ENCODE results near the gene SINHCAF. TPM values are rescaled to one million over a fixed set of nuclear protein-coding genes. Genes with fewer than 3 reads are reported as not detected.

SINHCAF gene
- total RNA-seq, 2 donors from 2014 or later, result 24.4 to 34.5 TPM

DNA sequence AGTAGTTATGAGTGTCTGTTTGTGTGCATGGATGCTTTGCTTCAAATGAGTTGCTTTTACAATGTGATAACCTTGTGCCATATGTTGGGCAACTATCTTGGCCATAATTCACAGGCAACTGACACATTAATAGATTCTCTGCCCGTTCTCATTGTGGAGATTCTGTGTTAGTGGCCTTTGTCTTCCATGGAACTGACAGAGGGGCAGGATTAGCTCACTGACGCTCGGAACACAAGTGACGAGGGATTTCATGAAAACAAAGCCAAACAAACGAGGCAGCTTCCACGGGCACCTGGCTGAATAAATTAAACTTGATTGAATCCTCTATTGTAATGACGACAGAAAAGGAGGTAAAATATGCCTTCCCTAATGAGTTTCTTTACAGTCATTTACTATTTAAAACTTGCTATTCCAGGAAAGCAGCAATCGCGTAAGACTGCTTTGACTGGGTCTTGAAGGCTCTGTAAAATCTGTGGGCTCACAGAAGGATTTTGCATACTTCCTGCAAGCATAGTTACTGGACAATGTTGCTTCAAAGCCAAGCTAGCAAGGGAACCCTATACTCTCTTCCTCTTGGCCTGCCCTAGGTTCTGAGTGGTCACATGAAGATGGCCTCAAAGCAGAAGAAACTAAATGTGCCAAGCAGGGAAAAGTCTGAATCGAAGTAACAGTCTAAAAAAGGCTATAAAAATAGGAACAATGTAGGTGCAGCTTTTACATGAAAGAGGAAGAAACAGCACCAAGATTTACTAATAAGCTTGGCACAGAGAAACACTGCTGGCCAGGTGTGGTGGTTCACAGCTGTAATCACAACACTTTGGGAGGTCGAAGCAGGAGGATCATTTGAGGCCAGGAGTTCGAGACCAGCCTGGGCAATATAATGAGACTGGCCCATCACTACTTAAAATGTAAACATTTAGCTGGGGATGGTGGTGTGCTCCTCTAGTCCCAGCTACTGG is 28.1 kb upstream of the SINHCAF start:
- H3K9me3 ChIP-seq, result no peaks in the 10 kb centered on the region
- ATAC-seq (no peak), DNase-seq (no peak)
- no peak overlapping the region for H3K27ac ChIP-seq
- no peaks in the 10 kb centered on the region for H3K36me3 ChIP-seq (replicated peaks in 1 of 2; ENCODE audit: insufficient read depth in 1 of 2, low read depth in 2 of 2)
- H3K27me3 ChIP-seq, result no peaks in the 10 kb centered on the region
- H3K4me1 ChIP-seq, result no peaks in the 10 kb centered on the region
- H3K4me3 ChIP-seq, result no peak overlapping the region
- WGBS, 2 donors, result 55 to 62% methylated on average over 12 of the region's 12 CpGs
- intact Hi-C loops (cut with DNase I), result no loop called here
- TF ChIP-seq, protein P1, sequence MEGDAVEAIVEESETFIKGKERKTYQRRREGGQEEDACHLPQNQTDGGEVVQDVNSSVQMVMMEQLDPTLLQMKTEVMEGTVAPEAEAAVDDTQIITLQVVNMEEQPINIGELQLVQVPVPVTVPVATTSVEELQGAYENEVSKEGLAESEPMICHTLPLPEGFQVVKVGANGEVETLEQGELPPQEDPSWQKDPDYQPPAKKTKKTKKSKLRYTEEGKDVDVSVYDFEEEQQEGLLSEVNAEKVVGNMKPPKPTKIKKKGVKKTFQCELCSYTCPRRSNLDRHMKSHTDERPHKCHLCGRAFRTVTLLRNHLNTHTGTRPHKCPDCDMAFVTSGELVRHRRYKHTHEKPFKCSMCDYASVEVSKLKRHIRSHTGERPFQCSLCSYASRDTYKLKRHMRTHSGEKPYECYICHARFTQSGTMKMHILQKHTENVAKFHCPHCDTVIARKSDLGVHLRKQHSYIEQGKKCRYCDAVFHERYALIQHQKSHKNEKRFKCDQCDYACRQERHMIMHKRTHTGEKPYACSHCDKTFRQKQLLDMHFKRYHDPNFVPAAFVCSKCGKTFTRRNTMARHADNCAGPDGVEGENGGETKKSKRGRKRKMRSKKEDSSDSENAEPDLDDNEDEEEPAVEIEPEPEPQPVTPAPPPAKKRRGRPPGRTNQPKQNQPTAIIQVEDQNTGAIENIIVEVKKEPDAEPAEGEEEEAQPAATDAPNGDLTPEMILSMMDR (IDR thresholded peaks at IDR 0.05), result no peak
- TF ChIP-seq POLR2A (IDR thresholded peaks at IDR 0.05), result no peak

DNA sequence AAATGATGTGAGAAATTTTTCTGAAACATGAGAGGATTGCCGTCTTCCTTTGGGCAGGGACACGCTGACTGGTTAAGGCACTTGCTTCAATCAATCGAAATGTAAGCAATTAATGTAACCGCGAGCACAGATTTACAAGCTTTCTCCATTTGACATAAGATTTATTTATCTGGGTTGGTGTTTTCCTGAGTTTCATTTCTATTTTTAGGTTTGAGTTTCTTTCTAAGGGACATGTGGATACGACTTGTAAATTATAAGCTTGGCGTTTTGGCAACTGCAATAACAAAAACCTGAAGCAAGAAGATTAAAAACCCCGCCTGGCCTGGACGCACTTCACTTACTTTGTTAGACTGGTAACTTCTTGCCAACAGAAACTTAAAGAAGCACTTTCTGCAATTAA is 20.3 kb upstream of the SINHCAF start:
- Histone ChIP-seq H3K36me3 (replicated peaks in 1 of 2; ENCODE audit: insufficient read depth in 1 of 2, low read depth in 2 of 2) (no peaks in the 10 kb centered on the region), H3K4me3 (no peak overlapping the region), H3K27me3 (no peaks in the 10 kb centered on the region), H3K27ac (no peak overlapping the region), H3K4me1 (no peaks in the 10 kb centered on the region), H3K9me3 (no peaks in the 10 kb centered on the region)
- TF ChIP-seq, protein P1 (IDR thresholded peaks at IDR 0.05), result no peak
- no peak for DNase-seq
- no peak for ATAC-seq
- WGBS, 2 donors, result 52 to 66% methylated on average over 9 of the region's 9 CpGs
- intact Hi-C loops (cut with DNase I), result no loop called here

DNA sequence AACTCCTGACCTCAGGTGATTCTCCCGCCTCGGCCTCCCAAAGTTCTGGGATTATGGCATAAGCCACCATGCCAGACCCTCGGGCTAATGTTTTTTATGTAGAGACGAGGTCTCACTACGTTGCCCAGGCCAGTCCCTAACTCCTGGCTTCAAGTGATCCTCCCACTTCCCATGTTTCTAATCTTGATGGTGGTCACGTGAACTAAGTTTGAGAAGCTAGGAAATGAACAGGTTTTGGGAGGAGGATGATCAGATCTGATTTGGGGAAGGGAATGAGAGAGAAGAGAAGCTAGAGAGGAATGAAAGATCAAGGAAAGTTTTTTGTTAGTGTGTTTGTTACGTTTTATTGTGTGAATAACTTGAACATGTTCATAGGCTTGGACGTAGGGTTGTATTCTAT is 17.2 kb upstream of the SINHCAF start:
- DNase-seq (no peak), ATAC-seq (no peak)
- intact Hi-C loops (cut with DNase I), result no loop called here
- Histone ChIP-seq H3K27ac (no peak overlapping the region), H3K4me3 (no peak overlapping the region), H3K27me3 (no peaks in the 10 kb centered on the region), H3K36me3 (replicated peaks in 1 of 2; ENCODE audit: insufficient read depth in 1 of 2, low read depth in 2 of 2) (no peaks in the 10 kb centered on the region), H3K9me3 (no peaks in the 10 kb centered on the region), H3K4me1 (no peaks in the 10 kb centered on the region)
- WGBS, 2 donors, result 76 to 79% methylated on average over 8 of the region's 8 CpGs
- TF ChIP-seq, protein P1 (IDR thresholded peaks at IDR 0.05), result no peak
- no peak for TF ChIP-seq POLR2A (IDR thresholded peaks at IDR 0.05)

DNA sequence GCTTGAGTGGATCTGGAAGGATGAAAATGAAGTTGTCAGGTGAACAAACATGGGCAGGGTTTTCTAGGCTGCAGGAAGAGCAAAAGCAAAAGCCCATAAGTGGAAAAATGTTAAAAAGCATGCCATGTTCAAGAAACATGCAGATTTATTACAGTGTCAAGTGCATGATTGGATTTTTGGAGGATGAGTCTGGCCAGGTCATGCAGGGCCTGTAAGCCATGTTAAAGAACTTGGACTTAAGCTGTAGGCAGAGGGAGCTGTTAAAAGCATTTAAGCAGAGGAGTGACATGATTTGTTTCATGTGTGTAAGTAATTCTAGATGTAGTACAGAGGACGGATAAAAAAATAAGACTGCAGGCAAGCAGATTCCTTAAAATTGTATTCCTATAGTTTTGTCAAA is 16.3 kb upstream of the SINHCAF start:
- no peak overlapping the region for H3K27ac ChIP-seq
- 81 to 87% methylated on average over 1 of the region's 1 CpG for WGBS, 2 donors
- no peak overlapping the region for H3K4me3 ChIP-seq
- TF ChIP-seq POLR2A (IDR thresholded peaks at IDR 0.05), result no peak
- TF ChIP-seq, protein P1 (IDR thresholded peaks at IDR 0.05), result no peak
- intact Hi-C loops (cut with DNase I), result no loop called here
- ATAC-seq, result no peak
- DNase-seq, result no peak
- H3K27me3 ChIP-seq, result no peaks in the 10 kb centered on the region
- H3K9me3 ChIP-seq, result no peaks in the 10 kb centered on the region
- no peaks in the 10 kb centered on the region for H3K4me1 ChIP-seq
- no peaks in the 10 kb centered on the region for H3K36me3 ChIP-seq (replicated peaks in 1 of 2; ENCODE audit: insufficient read depth in 1 of 2, low read depth in 2 of 2)
